ENCODE measurements around the gene WNT10A.

- TF ChIP-seq, protein P1, sequence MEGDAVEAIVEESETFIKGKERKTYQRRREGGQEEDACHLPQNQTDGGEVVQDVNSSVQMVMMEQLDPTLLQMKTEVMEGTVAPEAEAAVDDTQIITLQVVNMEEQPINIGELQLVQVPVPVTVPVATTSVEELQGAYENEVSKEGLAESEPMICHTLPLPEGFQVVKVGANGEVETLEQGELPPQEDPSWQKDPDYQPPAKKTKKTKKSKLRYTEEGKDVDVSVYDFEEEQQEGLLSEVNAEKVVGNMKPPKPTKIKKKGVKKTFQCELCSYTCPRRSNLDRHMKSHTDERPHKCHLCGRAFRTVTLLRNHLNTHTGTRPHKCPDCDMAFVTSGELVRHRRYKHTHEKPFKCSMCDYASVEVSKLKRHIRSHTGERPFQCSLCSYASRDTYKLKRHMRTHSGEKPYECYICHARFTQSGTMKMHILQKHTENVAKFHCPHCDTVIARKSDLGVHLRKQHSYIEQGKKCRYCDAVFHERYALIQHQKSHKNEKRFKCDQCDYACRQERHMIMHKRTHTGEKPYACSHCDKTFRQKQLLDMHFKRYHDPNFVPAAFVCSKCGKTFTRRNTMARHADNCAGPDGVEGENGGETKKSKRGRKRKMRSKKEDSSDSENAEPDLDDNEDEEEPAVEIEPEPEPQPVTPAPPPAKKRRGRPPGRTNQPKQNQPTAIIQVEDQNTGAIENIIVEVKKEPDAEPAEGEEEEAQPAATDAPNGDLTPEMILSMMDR (IDR thresholded peaks at IDR 0.05; ENCODE audit: poor library complexity), result no peak
- no peak for TF ChIP-seq EZH2 (IDR thresholded peaks at IDR 0.05; ENCODE audit: borderline replicate concordance)
Observed at GRCh38 chr2:218894880-218895157, 14.2 kb downstream of the WNT10A start.

All from hepatocyte (in vitro differentiated cells).